ENCODE results near the gene TCF12. TPM values are rescaled to one million over a fixed set of nuclear protein-coding genes. Genes with fewer than 3 reads are reported as not detected.

The TCF12 gene
- total RNA-seq, 1 donor from 2014 or later, result 93.0 TPM

- no peak for TF ChIP-seq CTCF (IDR thresholded peaks at IDR 0.05)
- no peak for ATAC-seq
- no peak overlapping the region for H3K27ac ChIP-seq
Observed at GRCh38 chr15:56939257-56939656, 20.8 kb downstream of the TCF12 start.

DNA sequence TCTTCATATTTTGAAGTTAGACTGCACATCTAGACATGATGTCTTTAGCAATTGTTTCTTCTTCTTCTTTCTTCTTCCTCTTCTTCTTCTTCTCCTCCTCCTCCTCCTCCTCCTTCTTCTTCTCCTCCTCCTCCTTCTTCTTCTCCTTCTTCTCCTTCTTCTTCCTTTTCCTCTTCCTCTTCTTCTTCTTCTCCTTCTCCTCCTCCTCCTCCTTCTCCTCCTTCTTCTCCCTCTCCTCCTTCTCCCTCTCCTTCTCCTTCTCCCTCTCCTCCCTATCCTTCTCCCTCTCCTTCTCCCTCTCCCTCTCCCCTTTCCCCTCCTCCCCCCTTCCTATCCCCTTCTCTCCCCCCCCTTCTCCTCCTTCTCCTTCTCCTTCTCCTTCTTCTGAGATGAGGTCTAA, 21.9 kb downstream of the TCF12 start:
- H3K27me3 ChIP-seq (ENCODE audit: low read depth), result no peaks in the 10 kb centered on the region
- DNase-seq (no peak), ATAC-seq (no peak)
- intact Hi-C loops (cut with DNase I), result no loop called here
- no peaks in the 10 kb centered on the region for H3K36me3 ChIP-seq
- no peak overlapping the region for H3K4me3 ChIP-seq
- H3K4me1 ChIP-seq, result no peaks in the 10 kb centered on the region
- H3K27ac ChIP-seq, result no peak overlapping the region
- TF ChIP-seq CTCF (IDR thresholded peaks at IDR 0.05), result no peak
- H3K9me3 ChIP-seq, result peaks cover 8% of the 10 kb centered on the region

More at GRCh38 chr15:56939257-56939656, 20.8 kb downstream of the TCF12 start:
- Histone ChIP-seq H3K9me3 (peaks cover 10% of the 10 kb centered on the region), H3K4me1 (no peaks in the 10 kb centered on the region), H3K4me3 (no peak overlapping the region), H3K27me3 (ENCODE audit: low read depth) (no peaks in the 10 kb centered on the region), H3K36me3 (no peaks in the 10 kb centered on the region)
- DNase-seq, result no peak
- intact Hi-C loops (cut with DNase I), result no loop called here

DNA sequence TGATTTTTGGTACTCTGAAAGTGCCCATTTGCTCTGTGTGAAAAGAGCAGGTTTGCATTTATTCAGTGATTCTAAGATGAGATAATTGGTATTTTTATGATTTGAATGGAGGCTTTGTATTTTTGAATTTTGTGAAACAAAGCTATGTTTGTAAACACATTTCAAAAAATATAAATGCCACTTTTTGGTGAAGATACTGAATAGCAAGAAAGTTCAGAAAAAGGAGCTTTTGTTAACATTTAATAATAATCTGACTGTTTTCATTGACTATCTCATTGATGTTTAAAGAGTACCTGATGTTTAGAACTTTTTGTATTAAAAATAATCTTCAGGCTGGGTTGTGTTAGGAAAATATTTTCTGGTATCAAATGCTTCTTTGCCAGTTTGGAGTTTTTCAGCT, 23.7 kb downstream of the TCF12 start:
- Histone ChIP-seq H3K4me1 (no peaks in the 10 kb centered on the region), H3K9me3 (peaks cover 10% of the 10 kb centered on the region), H3K27ac (no peak overlapping the region), H3K36me3 (no peaks in the 10 kb centered on the region), H3K4me3 (no peak overlapping the region), H3K27me3 (ENCODE audit: low read depth) (no peaks in the 10 kb centered on the region)
- no peak for TF ChIP-seq CTCF (IDR thresholded peaks at IDR 0.05)
- no peak for DNase-seq
- intact Hi-C loops (cut with DNase I), result no loop called here
- no peak for ATAC-seq

GRCh38 chr15:56943403-56943802, 25.0 kb downstream of the TCF12 start:
- H3K4me3 ChIP-seq, result no peak overlapping the region
- no peaks in the 10 kb centered on the region for H3K36me3 ChIP-seq
- no peak overlapping the region for H3K27ac ChIP-seq
- H3K27me3 ChIP-seq (ENCODE audit: low read depth), result no peaks in the 10 kb centered on the region
- ATAC-seq (no peak), DNase-seq (no peak)
- no peaks in the 10 kb centered on the region for H3K4me1 ChIP-seq
- TF ChIP-seq CTCF (IDR thresholded peaks at IDR 0.05), result no peak
- intact Hi-C loops (cut with DNase I), result no loop called here
- peaks cover 10% of the 10 kb centered on the region for H3K9me3 ChIP-seq

- Histone ChIP-seq H3K4me3 (no peak overlapping the region), H3K9me3 (peaks cover 10% of the 10 kb centered on the region), H3K27ac (no peak overlapping the region), H3K36me3 (no peaks in the 10 kb centered on the region), H3K4me1 (no peaks in the 10 kb centered on the region), H3K27me3 (ENCODE audit: low read depth) (no peaks in the 10 kb centered on the region)
- no peak for ATAC-seq
- intact Hi-C loops (cut with DNase I), result no loop called here
- no peak for DNase-seq
- TF ChIP-seq CTCF (IDR thresholded peaks at IDR 0.05), result no peak
Observed at GRCh38 chr15:56944485-56944884, 26.0 kb downstream of the TCF12 start.

GRCh38 chr15:56946150-56946549, 27.7 kb downstream of the TCF12 start:
- peaks cover 10% of the 10 kb centered on the region for H3K9me3 ChIP-seq
- no peak for ATAC-seq
- DNase-seq, result no peak
- H3K4me3 ChIP-seq, result no peak overlapping the region
- no peak overlapping the region for H3K27ac ChIP-seq
- intact Hi-C loops (cut with DNase I), result no loop called here
- H3K36me3 ChIP-seq, result no peaks in the 10 kb centered on the region
- H3K4me1 ChIP-seq, result no peaks in the 10 kb centered on the region
- TF ChIP-seq CTCF (IDR thresholded peaks at IDR 0.05), result no peak
- H3K27me3 ChIP-seq (ENCODE audit: low read depth), result no peaks in the 10 kb centered on the region
